ENCODE data around the gene RHOXF1. TPM values are rescaled to one million over a fixed set of nuclear protein-coding genes. Genes with fewer than 3 reads are reported as not detected.
"Not testable (repeated sequence)": the region's sequence is repeated elsewhere in the genome, so short reads cannot be mapped to it uniquely, and the experiment has no call there.

The RHOXF1 gene
- total and polyA plus RNA-seq, 4 experiments from 2014 or later = 0.30 to 2.1 (median 1.7) TPM; not detected in 1

- H3K27me3 Mint-ChIP-seq; H3K27me3 ChIP-seq (ENCODE audit: insufficient read depth, low read length); intact Hi-C loops (cut with micrococcal nuclease); H3K36me3 Mint-ChIP-seq; H3K27ac ChIP-seq (ENCODE audit: low read depth, low read length); H3K9me3 Mint-ChIP-seq; H3K36me3 ChIP-seq (ENCODE audit: insufficient read depth, low read length); CTCF ChIA-PET (ENCODE audit: partially characterized antibody); H3K4me3 Mint-ChIP-seq; POLR2A ChIA-PET (ENCODE audit: partially characterized antibody); DNase-seq; H3K4me1 Mint-ChIP-seq; H3K4me1 ChIP-seq (ENCODE audit: insufficient read depth, low read length); H3K9me3 ChIP-seq (ENCODE audit: control insufficient read depth in 1 of 2, low read length in 2 of 2); H3K27ac Mint-ChIP-seq; H3K4me3 ChIP-seq (ENCODE audit: low read length in 2 of 2): not testable (repeated sequence)
Observed at GRCh38 chrX:120085553-120086185, 30.0 kb downstream of the RHOXF1 start.

GRCh38 chrX:120077590-120077989 lies 38.1 kb downstream of the RHOXF1 start, which contains the start of gene RHOXF2B:
TSS of gene RHOXF2B (minus strand) at chrX:120077690. CDS start at chrX:120077552, 138 bp downstream.
- H3K4me3 Mint-ChIP-seq; H3K4me1 ChIP-seq (ENCODE audit: insufficient read depth, low read length); H3K27ac ChIP-seq (ENCODE audit: low read depth, low read length); H3K4me1 Mint-ChIP-seq; DNase-seq; H3K36me3 Mint-ChIP-seq; H3K4me3 ChIP-seq (ENCODE audit: low read length in 2 of 2); H3K36me3 ChIP-seq (ENCODE audit: insufficient read depth, low read length); intact Hi-C loops (cut with micrococcal nuclease); POLR2A ChIA-PET (ENCODE audit: partially characterized antibody); H3K27ac Mint-ChIP-seq; H3K9me3 ChIP-seq (ENCODE audit: control insufficient read depth in 1 of 2, low read length in 2 of 2); H3K27me3 ChIP-seq (ENCODE audit: insufficient read depth, low read length); H3K9me3 Mint-ChIP-seq; CTCF ChIA-PET (ENCODE audit: partially characterized antibody); H3K27me3 Mint-ChIP-seq: not testable (repeated sequence)

- H3K27ac Mint-ChIP-seq; H3K9me3 ChIP-seq (ENCODE audit: control insufficient read depth in 1 of 2, low read length in 2 of 2); H3K36me3 Mint-ChIP-seq; DNase-seq; H3K4me3 Mint-ChIP-seq; H3K36me3 ChIP-seq (ENCODE audit: insufficient read depth, low read length); POLR2A ChIA-PET (ENCODE audit: partially characterized antibody); CTCF ChIA-PET (ENCODE audit: partially characterized antibody); H3K27me3 Mint-ChIP-seq; H3K27ac ChIP-seq (ENCODE audit: low read depth, low read length); H3K4me1 Mint-ChIP-seq; intact Hi-C loops (cut with micrococcal nuclease); H3K4me1 ChIP-seq (ENCODE audit: insufficient read depth, low read length); H3K9me3 Mint-ChIP-seq; H3K27me3 ChIP-seq (ENCODE audit: insufficient read depth, low read length); H3K4me3 ChIP-seq (ENCODE audit: low read length in 2 of 2): not testable (repeated sequence)
Observed at GRCh38 chrX:120066169-120066568, 49.5 kb downstream of the RHOXF1 start.

Other genes with a start within 250 kb of the RHOXF1 start
- 10 to 100 TPM; 43.0 to 45.3 TPM for gene RNF113A, start 244.2 kb downstream of the RHOXF1 start, total RNA-seq
- 10 to 100 TPM; 57.3 to 64.8 TPM for gene RNF113A, start 244.2 kb downstream of the RHOXF1 start, polyA plus RNA-seq
- 10 to 100 TPM; 59.7 to 62.4 TPM for gene NDUFA1, start 244.1 kb downstream of the RHOXF1 start, total RNA-seq
- 100 to 1,000 TPM; 308 to 409 TPM for gene NDUFA1, start 244.1 kb downstream of the RHOXF1 start, polyA plus RNA-seq
- not detected for gene AKAP14, start 220.0 kb downstream of the RHOXF1 start, total RNA-seq
- not detected for gene AKAP14, start 220.0 kb downstream of the RHOXF1 start, polyA plus RNA-seq
- gene NKAP, start 172.2 kb downstream of the RHOXF1 start, total RNA-seq = 10 to 100 TPM; 15.1 to 15.9 TPM
- gene NKAP, start 172.2 kb downstream of the RHOXF1 start, polyA plus RNA-seq = 1 to 10 TPM; 1.4 to 5.1 TPM
- gene RHOXF2B, start 38.2 kb downstream of the RHOXF1 start, total RNA-seq = not detected
- gene RHOXF2B, start 38.2 kb downstream of the RHOXF1 start, polyA plus RNA-seq = under 1 TPM in 1 of 2 donors, not detected in 1; 0.08 TPM
- not detected for gene RHOXF2, start 42.7 kb upstream of the RHOXF1 start, total RNA-seq
- under 1 TPM in 1 of 2 donors, not detected in 1; 0.16 TPM for gene RHOXF2, start 42.7 kb upstream of the RHOXF1 start, polyA plus RNA-seq
- gene ZBTB33, start 134.9 kb upstream of the RHOXF1 start, total RNA-seq = 10 to 100 TPM; 33.5 to 34.6 TPM
- gene ZBTB33, start 134.9 kb upstream of the RHOXF1 start, polyA plus RNA-seq = 10 to 100 TPM in 1 of 2 donors, 1 to 10 TPM in 1; 9.5 to 19.7 TPM
- gene TMEM255A, start 195.5 kb upstream of the RHOXF1 start, total RNA-seq = 1 to 10 TPM in 1 of 2 experiments, under 1 TPM in 1; 0.76 to 1.1 TPM
- under 1 TPM; 0.27 to 0.80 TPM for gene TMEM255A, start 195.5 kb upstream of the RHOXF1 start, polyA plus RNA-seq
- not detected for gene ATP1B4, start 246.2 kb upstream of the RHOXF1 start, total RNA-seq
- not detected for gene ATP1B4, start 246.2 kb upstream of the RHOXF1 start, polyA plus RNA-seq

Data from CD4-positive, alpha-beta memory T cell (primary cell).